GM18519 (cell line): ENCODE data around the gene ITGB4.

Experiments
- ATAC-seq: cut with Tn5 transposase; IDR thresholded peaks from one replicate; pipeline ENCODE4 v1.9.1; 2021; ENCODE audit warnings: mild to moderate bottlenecking, moderate library complexity; ENCODE audit not compliant: unreplicated experiment, low FRiP score

ITGB4 gene

DNA sequence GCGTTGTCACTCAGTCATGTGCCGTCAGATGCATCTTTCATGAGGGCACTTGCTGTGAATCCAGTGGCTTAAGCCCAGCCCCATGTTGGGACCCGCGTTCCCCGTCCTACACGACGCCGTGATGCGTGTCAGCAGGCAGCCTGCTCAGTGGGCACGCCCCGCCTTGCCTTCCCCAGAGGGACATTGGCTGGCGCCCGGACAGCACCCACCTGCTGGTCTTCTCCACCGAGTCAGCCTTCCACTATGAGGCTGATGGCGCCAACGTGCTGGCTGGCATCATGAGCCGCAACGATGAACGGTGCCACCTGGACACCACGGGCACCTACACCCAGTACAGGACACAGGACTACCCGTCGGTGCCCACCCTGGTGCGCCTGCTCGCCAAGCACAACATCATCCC, 8.8 kb downstream of the ITGB4 start:
- no peak for ATAC-seq

DNA sequence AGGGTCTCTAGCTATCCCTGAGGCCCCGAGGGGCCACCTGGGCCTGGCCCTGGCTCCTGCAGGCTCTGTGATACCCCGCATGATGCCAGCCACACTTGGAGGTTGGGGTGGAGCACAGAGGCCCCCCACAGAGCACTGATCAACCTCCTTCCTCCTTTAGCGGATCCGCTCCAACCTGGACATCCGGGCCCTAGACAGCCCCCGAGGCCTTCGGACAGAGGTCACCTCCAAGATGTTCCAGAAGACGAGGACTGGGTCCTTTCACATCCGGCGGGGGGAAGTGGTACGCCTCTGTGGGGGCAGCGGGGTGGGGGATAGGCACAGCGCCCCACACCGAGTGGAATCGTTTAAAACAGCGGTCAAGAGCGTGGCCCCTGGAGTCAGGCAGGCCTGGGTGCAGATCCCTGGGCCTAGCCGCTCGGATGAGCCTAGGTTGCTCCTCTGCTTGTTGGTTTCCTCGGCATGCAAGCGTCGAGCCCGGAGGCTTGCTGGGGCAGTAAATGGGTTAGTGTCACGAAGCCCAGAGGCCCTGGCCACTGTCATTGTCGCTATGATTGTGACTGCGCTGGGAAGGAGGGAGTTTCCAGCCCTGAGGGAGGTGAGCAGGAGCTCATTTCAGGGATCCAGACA, 9.9 kb downstream of the ITGB4 start:
- no peak for ATAC-seq

DNA sequence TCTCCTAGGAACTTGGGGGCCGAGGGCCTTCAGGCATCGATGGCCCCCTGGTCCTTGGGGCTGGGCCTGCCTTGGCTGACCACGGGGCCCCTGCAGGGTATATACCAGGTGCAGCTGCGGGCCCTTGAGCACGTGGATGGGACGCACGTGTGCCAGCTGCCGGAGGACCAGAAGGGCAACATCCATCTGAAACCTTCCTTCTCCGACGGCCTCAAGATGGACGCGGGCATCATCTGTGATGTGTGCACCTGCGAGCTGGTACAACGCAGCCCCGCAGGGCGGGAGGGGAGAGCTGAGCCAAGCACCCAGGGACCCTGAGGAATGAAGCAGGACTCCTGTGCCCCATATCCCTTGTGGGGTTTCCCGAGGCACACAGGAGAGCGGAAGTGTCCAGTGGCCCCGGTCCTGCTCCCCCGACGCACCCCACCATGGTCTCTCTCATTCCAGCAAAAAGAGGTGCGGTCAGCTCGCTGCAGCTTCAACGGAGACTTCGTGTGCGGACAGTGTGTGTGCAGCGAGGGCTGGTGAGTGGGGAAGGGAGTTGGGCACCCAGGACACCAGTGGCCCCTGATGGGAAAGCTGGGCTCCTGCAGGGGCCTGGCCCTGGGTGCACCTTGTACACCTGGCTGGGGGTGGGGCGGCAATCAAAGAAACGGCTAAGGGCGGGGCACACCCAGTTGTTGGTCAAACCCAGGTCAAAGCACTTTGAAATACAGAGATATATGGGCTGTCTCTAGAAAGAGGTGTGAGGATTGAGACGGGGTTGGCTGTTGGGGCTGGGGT, 10.6 kb downstream of the ITGB4 start:
- ATAC-seq, result no peak

DNA sequence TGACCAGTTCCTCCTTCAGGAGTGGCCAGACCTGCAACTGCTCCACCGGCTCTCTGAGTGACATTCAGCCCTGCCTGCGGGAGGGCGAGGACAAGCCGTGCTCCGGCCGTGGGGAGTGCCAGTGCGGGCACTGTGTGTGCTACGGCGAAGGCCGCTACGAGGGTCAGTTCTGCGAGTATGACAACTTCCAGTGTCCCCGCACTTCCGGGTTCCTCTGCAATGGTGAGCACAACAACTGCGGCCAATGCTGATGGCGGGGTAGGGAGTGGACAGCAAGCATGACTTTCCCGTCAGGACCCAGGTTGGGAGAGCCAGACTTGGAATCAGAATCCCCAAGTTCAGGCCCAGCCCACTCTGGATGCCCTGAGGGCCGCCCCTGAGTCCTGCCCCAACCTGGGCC, 12.2 kb downstream of the ITGB4 start:
- no peak for ATAC-seq

DNA sequence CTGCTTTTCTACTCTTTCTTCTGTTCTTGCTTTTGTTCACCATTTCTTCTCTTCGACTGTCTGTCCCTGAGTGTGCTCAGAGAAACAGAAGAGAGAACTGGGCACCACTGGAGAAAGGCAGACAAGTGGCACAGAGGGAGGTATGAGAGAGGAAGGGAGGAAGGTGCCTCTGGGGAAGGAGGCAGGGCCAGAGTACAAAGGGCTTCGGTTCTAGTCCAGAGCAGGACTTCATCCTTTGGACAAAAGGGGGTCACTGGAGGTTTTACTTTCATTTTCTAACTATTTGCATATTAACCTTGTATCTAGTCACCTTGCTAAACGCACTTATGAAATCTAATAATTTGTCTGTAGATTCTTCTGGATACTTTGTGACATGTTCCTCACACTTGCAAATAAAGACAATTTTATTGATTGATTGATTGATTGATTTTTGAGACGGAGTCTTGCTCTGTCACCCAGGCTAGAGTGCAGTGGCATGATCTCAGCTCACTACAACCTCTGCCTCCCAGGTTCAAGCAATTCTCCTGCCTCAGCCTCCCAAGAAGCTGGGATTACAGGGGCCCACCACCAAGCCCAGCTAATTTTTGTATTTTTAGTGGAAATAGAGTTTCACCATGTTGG, 13.5 kb downstream of the ITGB4 start:
- ATAC-seq, result no peak

DNA sequence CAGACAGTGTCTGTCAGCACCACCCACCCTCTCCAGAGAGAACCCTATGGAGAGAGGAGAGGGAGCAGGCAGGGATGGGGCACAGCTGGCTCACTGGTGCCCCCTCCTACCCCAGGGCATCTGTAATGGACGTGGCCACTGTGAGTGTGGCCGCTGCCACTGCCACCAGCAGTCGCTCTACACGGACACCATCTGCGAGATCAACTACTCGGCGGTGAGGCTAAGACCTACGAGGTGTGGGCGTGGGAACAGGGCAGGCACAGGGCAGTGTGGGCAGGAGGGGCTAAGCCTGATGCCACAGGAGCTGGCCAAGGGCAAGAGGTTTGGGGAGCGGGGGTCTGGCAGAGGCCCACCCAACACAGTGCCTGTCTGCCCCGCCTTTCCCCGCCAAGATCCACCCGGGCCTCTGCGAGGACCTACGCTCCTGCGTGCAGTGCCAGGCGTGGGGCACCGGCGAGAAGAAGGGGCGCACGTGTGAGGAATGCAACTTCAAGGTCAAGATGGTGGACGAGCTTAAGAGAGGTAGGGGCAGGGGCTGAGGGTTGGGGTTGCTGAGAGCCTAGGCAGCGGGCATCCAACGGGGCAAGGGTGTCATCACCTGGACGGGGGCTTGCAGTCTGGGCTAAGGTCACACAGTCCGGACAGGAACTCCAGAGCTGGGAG, 15.0 kb downstream of the ITGB4 start:
- no peak for ATAC-seq

DNA sequence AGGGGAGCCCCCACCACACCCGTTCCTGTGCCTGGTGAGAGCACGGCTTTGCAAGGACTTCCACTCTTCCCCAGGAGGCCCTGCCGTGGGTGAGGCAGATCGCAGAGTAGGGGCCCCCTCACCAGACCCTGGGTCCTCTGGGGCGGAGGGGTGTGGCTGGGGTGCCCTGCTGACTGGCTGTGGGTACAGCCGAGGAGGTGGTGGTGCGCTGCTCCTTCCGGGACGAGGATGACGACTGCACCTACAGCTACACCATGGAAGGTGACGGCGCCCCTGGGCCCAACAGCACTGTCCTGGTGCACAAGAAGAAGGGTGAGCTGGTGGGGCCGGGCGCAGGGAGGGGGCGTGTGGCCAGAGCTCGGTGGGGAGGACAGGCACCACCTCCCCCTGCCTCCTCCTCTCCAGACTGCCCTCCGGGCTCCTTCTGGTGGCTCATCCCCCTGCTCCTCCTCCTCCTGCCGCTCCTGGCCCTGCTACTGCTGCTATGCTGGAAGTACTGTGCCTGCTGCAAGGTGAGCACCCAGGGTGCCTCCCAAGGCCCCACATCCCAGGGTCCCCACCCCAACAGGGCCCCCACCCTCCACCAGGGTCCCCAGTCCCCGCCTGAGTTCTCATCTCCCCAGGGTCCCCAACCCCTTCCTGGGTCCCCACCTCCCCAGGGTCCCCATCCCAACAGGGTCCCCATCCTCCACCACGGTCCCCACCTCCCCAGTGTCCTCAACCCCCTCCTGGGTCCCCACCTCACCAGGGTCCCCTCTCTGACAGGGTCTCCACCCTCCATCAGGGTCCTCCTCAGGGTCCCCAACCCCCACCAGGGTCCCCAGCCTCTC, 16.1 kb downstream of the ITGB4 start:
- no peak for ATAC-seq

DNA sequence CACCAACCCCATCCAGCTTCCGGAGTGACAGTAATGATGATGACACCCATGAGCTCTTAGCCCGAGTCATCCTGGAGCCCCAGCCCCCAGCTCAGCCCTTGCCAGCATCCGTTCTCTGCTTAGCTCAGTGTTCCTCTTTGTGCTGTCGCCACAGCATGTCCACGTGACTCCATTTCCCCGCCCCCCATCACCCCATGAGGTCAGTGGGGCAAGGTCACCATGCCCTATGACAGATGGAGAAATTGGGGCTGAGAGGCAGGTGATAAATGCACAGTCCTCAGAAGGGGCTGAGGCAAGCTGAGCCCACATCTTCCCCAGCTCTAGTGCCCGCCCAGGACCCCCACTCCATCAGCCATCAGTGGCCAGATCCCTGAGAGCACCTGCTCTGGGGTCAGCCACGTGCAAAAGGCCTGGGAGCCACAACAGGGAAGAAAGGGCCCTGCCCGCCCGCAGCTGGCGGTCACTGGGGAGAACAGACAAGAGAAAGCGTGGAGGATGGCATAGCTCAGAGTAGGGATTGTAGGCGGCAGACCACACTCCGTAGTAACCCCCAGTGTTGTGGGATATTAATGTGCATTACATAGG, 17.1 kb downstream of the ITGB4 start:
- no peak for ATAC-seq

DNA sequence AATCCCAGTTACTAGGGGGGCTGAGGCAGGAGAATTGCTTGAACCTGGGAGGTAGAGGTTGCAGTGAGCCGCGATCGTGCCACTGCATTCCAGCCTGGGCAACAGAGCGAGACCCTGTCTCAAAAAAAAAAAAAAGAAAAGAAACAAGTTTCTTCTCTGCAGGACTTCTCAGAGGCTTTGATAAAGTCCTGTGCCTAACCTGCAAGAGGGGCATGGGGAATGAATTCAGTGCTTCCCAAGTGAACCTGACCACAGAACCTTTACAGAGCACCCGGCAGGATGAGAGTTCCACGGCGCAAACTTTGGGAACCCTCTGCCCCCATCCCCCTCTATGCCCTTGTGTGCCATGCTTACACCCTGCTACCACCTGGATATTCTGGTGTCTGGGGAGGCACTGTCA, 17.9 kb downstream of the ITGB4 start:
- no peak for ATAC-seq

DNA sequence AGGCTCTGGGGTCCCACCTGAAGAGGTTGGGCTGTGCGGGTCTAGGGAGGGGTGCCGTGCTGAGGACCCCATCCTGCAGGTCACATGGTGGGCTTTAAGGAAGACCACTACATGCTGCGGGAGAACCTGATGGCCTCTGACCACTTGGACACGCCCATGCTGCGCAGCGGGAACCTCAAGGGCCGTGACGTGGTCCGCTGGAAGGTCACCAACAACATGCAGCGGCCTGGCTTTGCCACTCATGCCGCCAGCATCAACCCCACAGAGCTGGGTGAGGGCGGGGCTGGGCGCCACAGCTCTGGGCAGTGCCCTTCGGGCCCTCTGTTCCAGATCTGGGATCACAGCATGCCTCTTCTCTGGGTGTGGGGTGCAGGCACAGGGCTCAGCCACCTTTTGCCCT, 18.5 kb downstream of the ITGB4 start:
- no peak for ATAC-seq

DNA sequence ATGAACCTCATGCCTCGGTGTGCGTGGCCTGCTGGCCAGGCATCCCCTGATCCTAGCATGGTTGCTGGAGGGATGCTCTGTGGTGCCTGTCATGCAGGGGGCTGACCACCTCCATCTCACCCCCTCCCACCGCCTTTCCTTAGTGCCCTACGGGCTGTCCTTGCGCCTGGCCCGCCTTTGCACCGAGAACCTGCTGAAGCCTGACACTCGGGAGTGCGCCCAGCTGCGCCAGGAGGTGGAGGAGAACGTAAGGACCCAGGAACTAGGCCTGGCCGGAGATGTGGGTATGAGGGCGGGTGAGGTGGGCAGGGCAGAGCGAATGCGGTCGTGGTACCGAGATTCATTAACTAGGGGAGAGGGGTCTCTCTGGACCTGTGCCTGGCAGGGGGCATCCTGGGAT, 19.0 kb downstream of the ITGB4 start:
- no peak for ATAC-seq

DNA sequence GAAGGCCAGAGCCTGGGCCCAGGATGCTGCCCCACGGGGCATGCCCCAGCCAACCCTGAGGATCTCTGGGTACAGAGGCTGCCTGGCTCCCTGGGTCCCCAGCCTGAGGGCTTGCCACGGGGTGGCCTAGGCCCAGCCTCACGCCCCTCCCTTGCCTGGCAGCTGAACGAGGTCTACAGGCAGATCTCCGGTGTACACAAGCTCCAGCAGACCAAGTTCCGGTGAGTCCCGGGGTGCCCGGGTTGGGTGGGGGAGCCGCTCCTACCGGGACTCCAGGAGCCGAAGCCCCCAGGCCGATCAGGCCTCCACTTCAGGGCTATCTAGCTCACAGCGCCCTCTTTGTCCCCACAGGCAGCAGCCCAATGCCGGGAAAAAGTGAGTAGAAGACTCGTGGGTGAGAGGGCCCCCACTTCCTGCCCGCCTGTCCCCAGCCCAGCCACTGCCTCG, 19.4 kb downstream of the ITGB4 start:
- ATAC-seq, result no peak

DNA sequence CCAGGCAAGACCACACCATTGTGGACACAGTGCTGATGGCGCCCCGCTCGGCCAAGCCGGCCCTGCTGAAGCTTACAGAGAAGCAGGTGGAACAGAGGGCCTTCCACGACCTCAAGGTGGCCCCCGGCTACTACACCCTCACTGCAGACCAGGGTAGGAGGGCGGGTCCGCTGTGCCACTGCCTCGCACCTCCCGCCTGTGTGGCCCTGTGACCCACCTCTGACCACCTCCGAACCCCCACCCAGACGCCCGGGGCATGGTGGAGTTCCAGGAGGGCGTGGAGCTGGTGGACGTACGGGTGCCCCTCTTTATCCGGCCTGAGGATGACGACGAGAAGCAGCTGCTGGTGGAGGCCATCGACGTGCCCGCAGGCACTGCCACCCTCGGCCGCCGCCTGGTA, 21.1 kb downstream of the ITGB4 start:
- no peak for ATAC-seq

DNA sequence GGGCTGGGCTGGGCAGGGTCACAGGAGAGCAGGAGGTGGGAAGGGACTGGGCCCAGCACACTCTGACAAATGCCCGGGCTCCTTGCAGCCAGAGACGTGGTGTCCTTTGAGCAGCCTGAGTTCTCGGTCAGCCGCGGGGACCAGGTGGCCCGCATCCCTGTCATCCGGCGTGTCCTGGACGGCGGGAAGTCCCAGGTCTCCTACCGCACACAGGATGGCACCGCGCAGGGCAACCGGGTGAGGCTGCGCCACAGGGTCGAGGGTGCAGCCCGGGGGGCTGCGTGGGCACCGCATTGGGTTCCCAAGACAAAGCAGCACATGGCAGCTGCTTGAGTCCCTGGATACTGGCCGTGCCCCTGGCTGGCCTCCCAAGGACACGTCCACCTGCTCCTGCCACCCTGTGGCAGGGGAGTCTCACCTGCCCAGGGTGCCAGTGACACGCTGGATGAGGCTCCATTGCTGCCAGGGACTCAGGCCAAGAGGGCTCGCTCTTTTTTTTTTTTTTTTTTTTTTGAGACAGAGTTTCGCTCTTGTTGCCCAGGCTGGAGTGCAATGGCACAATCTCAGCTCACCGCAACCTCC, 22.5 kb downstream of the ITGB4 start:
- ATAC-seq, result no peak

DNA sequence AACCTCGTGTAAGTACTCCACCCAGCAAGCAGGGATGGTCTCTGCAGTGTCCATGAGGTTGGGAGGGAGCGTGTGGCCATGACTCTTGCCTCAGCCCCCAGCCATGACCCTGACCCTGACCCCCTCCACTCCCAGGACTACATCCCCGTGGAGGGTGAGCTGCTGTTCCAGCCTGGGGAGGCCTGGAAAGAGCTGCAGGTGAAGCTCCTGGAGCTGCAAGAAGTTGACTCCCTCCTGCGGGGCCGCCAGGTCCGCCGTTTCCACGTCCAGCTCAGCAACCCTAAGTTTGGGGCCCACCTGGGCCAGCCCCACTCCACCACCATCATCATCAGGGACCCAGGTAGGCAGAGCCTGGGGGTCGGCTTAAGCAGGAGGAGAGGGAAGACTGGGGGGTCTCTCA, 27.4 kb downstream of the ITGB4 start:
- no peak for ATAC-seq

DNA sequence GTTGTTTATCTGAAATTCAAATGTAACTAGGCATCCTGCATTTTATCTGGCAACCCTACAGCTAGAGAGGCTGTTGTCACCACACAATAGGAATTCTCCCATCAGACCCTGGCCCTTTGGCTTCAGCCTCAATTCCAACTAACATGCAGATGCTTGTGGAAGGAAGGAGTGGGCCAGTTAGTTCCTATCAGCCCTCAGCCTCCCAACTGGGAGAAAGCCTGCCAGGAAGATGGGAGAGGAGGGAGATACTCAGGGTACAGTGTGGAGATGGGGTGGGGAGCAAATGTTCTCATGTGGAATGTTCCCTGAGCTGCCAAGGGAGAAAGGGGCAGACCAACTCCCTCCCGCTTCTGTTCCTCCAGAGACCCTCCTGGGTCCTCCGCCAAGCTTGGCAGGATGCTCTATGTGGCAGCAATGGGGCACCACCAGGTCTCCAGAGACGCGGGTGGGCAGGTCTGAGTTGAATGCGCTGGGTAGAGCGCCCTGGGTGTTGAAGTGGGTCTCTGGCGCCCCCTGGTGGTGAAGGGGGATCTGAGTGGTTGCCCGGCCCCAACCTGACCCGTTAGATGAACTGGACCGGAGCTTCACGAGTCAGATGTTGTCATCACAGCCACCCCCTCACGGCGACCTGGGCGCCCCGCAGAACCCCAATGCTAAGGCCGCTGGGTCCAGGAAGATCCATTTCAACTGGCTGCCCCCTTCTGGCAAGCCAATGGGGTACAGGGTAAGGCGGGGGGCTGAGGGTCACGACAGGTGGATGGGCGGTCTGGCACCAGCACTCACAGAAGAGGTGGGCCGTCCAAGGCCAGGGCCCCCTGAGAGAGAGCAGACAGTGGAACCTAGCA, 28.5 kb downstream of the ITGB4 start:
- no peak for ATAC-seq

DNA sequence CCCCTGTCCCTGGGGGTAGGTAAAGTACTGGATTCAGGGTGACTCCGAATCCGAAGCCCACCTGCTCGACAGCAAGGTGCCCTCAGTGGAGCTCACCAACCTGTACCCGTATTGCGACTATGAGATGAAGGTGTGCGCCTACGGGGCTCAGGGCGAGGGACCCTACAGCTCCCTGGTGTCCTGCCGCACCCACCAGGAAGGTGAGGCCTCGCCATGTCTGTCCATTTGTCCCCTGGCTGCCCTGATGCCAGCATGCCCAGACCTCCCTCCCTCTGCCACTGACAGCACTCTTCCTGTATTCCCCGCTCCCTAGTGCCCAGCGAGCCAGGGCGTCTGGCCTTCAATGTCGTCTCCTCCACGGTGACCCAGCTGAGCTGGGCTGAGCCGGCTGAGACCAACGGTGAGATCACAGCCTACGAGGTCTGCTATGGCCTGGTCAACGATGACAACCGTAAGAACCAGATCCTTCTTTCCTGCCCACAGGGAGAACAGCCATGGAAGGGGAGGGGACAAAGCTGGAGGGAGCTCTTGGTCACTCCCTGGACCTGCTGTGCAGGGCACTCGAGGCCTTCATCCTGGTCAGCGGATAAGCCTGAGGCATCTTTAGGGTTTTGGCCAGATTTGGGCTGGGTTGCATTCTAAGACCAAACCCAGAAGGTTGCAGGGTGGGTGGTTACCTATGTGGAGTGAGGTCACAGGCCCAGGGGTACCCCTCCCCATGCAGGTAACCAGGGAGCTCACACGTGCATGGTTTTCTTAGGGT, 29.6 kb downstream of the ITGB4 start:
- no peak for ATAC-seq
